ENCODE measurements around the gene PIEZO2.

DNA sequence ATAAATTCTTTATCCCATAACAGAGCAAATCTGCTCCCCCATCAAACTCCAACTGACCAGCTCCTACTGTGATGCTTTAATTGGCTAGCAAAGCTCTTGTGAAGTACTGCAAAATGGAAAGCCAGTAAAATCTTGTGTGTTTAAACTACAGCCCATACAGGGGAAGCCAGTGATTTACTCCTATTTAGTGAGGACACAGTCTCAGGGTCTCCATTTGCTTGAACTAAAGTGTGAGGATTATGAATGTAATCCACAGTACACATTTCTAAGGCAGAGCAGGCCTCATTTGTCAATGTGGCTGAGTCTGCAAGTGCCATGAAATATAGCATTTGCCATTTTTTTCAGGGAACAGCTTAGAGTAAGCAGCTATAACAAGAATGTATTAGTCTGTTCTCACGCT, 259.3 kb downstream of the PIEZO2 start:
- TF ChIP-seq, protein P1, sequence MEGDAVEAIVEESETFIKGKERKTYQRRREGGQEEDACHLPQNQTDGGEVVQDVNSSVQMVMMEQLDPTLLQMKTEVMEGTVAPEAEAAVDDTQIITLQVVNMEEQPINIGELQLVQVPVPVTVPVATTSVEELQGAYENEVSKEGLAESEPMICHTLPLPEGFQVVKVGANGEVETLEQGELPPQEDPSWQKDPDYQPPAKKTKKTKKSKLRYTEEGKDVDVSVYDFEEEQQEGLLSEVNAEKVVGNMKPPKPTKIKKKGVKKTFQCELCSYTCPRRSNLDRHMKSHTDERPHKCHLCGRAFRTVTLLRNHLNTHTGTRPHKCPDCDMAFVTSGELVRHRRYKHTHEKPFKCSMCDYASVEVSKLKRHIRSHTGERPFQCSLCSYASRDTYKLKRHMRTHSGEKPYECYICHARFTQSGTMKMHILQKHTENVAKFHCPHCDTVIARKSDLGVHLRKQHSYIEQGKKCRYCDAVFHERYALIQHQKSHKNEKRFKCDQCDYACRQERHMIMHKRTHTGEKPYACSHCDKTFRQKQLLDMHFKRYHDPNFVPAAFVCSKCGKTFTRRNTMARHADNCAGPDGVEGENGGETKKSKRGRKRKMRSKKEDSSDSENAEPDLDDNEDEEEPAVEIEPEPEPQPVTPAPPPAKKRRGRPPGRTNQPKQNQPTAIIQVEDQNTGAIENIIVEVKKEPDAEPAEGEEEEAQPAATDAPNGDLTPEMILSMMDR (IDR thresholded peaks at IDR 0.05): no peak
- no peak for TF ChIP-seq EZH2 (IDR thresholded peaks at IDR 0.05; ENCODE audit: borderline replicate concordance, insufficient read depth, low read depth, low read length, poor library complexity, severe bottlenecking)

Data from B cell (primary cell).